GM06990 (cell line): ENCODE data around the gene MED13L.

ENCODE experiments used
- DNase-seq: peaks from one replicate; pipeline ENCODE4 v3.0.0-alpha.2; 2011; ENCODE audit not compliant: insufficient read length; ENCODE audit errors: extremely low read depth
- H3K27me3 ChIP-seq: replicated peaks from 2 replicates; pipeline ENCODE4 v1.6.0; 2011; ENCODE audit warnings: low read length; ENCODE audit not compliant: control insufficient read depth, insufficient read depth
- H3K36me3 ChIP-seq: 2 replicates; pipeline ENCODE4 v1.5.1; 2011; ENCODE audit warnings: low read length; ENCODE audit not compliant: control insufficient read depth, insufficient read depth
- H3K4me3 ChIP-seq: replicated peaks from 2 replicates; pipeline ENCODE4 v1.5.1; 2011; ENCODE audit warnings: low read depth, mild to moderate bottlenecking, control low read depth, low read length
- CTCF ChIP-seq: IDR thresholded peaks from 2 replicates; pipeline ENCODE4 v1.5.1; 2011; ENCODE audit warnings: low read length, control low read depth, mild to moderate bottlenecking, inconsistent platforms; ENCODE audit not compliant: insufficient read depth, poor library complexity, severe bottlenecking

MED13L gene

GRCh38 chr12:115975411-115975810 is 302.1 kb downstream of the MED13L start:
- Histone ChIP-seq H3K27me3 (no peaks in the 10 kb centered on the region), H3K4me3 (no peak overlapping the region), H3K36me3 (no peaks in the 10 kb centered on the region)
- no peak for TF ChIP-seq CTCF
- DNase-seq, result no peak

GRCh38 chr12:115973968-115974724 is 303.3 kb downstream of the MED13L start:
- H3K4me3 ChIP-seq, result no peak overlapping the region
- TF ChIP-seq CTCF, result no peak
- no peak for DNase-seq
- H3K36me3 ChIP-seq, result no peaks in the 10 kb centered on the region
- no peaks in the 10 kb centered on the region for H3K27me3 ChIP-seq

- no peak for DNase-seq
- H3K36me3 ChIP-seq, result no peaks in the 10 kb centered on the region
- TF ChIP-seq CTCF, result no peak
- H3K27me3 ChIP-seq, result no peaks in the 10 kb centered on the region
- no peak overlapping the region for H3K4me3 ChIP-seq
Observed at GRCh38 chr12:115973066-115973465, 304.4 kb downstream of the MED13L start.

- TF ChIP-seq CTCF, result no peak
- no peaks in the 10 kb centered on the region for H3K27me3 ChIP-seq
- DNase-seq, result no peak
- H3K36me3 ChIP-seq, result no peaks in the 10 kb centered on the region
- H3K4me3 ChIP-seq, result no peak overlapping the region
Observed at GRCh38 chr12:115972241-115972640, 305.3 kb downstream of the MED13L start.

GRCh38 chr12:115968211-115968610 is 309.3 kb downstream of the MED13L start:
- Histone ChIP-seq H3K27me3 (no peaks in the 10 kb centered on the region), H3K4me3 (no peak overlapping the region), H3K36me3 (no peaks in the 10 kb centered on the region; the same call in none of the 2 replicates)
- no peak for DNase-seq
- TF ChIP-seq CTCF, result no peak

GRCh38 chr12:115966376-115966775 is 311.1 kb downstream of the MED13L start:
- peaks cover 1% of the 10 kb centered on the region for H3K36me3 ChIP-seq
- TF ChIP-seq CTCF, result no peak
- no peak overlapping the region for H3K4me3 ChIP-seq
- DNase-seq, result no peak
- H3K27me3 ChIP-seq, result no peaks in the 10 kb centered on the region
